ENCODE measurements around the gene APLN.

- TF ChIP-seq EZH2 (IDR thresholded peaks at IDR 0.05), result no peak
- TF ChIP-seq POLR2AphosphoS5 (IDR thresholded peaks at IDR 0.05; ENCODE audit: borderline replicate concordance, low read depth, low read length), result no peak
- TF ChIP-seq FOXP2 (optimal IDR thresholded peaks at IDR 0.05; ENCODE audit: control extremely low read depth, extremely low read length, insufficient read depth), result no peak
Measured at GRCh38 chrX:129695937-129696336, 41.2 kb upstream of the APLN start.

All from SK-N-MC (cell line).